Muscle layer of duodenum (tissue), 2 donors: ENCODE results near the gene PRSS53.

Experiments
- H3K27ac ChIP-seq: one replicate; pipeline ENCODE4 v1.7.0; 2013; ENCODE audit warnings: mild to moderate bottlenecking, low read length
- H3K27me3 ChIP-seq: one replicate; pipeline ENCODE4 v1.7.0; 2013; ENCODE audit warnings: low read depth, mild to moderate bottlenecking, control low read depth, low read length
- H3K36me3 ChIP-seq, 2 donors: one replicate each; pipeline ENCODE4 v1.7.0; 2013; ENCODE audit warnings: low read length in 2 of 2, control low read depth in 1 of 2, mild to moderate bottlenecking in 1 of 2; ENCODE audit not compliant: insufficient read depth in 2 of 2, control insufficient read depth in 1 of 2
- H3K4me1 ChIP-seq, 2 donors: one replicate each; pipeline ENCODE4 v1.7.0; 2013; ENCODE audit warnings: low read length in 2 of 2, mild to moderate bottlenecking in 2 of 2, control low read depth in 1 of 2, moderate library complexity in 1 of 2; ENCODE audit not compliant: insufficient read depth in 2 of 2, control insufficient read depth in 1 of 2
- H3K4me3 ChIP-seq, 2 donors: one replicate each; pipeline ENCODE4 v1.7.0; 2013; ENCODE audit warnings: low read length in 2 of 2, low read depth in 1 of 2, mild to moderate bottlenecking in 1 of 2
- H3K9me3 ChIP-seq, 2 donors: one replicate each; pipeline ENCODE4 v1.7.0; 2013; ENCODE audit warnings: low read length in 2 of 2, control low read depth in 1 of 2, mild to moderate bottlenecking in 1 of 2; ENCODE audit not compliant: control insufficient read depth in 1 of 2
- donor health status: healthy.

PRSS53 gene

DNA sequence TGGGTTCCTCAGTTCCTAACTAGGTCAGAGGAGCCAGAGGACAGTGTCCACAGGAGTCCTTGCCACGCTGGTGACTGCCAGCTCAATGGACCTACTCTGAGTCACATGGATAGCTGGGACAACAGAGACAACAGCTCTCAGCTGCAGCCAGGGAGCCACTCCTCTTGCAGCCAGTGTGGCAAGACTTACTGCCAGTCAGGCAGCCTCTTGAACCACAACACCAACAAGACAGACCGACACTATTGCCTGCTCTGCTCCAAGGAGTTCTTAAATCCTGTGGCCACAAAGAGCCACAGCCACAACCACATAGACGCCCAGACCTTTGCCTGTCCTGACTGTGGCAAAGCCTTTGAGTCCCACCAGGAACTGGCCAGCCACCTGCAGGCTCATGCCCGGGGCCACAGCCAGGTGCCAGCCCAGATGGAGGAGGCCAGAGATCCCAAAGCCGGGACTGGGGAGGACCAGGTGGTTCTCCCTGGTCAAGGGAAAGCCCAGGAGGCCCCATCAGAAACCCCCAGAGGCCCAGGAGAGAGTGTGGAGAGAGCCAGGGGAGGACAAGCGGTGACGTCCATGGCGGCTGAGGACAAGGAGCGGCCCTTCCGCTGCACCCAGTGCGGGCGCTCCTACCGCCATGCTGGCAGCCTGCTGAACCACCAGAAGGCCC lies 7.9 kb downstream of the PRSS53 start:
- Histone ChIP-seq H3K4me3 (no peak overlapping the region), H3K4me1 (peaks cover under 1 to 15% of the 10 kb centered on the region in 2 donors), H3K27ac (no peak overlapping the region), H3K9me3 (no peaks in the 10 kb centered on the region), H3K36me3 (peaks cover 30 to 86% of the 10 kb centered on the region in 2 donors), H3K27me3 (no peaks in the 10 kb centered on the region)

DNA sequence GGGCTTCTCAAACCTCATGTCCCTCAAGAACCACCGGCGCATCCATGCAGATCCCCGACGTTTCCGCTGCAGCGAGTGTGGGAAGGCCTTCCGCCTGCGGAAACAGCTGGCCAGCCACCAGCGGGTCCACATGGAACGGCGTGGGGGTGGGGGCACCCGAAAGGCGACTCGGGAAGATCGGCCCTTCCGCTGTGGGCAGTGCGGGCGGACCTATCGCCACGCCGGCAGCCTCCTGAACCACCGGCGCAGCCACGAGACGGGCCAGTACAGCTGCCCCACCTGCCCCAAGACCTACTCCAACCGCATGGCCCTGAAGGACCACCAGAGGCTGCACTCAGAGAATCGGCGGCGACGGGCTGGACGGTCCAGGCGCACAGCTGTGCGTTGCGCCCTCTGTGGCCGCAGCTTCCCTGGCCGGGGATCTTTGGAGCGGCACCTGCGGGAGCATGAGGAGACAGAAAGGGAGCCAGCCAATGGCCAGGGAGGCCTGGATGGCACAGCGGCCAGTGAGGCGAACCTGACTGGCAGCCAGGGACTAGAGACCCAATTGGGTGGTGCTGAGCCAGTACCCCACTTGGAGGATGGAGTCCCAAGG lies 8.6 kb downstream of the PRSS53 start:
- Histone ChIP-seq H3K36me3 (peaks cover 30 to 79% of the 10 kb centered on the region in 2 donors), H3K9me3 (no peaks in the 10 kb centered on the region), H3K4me1 (peaks cover 4 to 22% of the 10 kb centered on the region in 2 donors), H3K4me3 (no peak overlapping the region), H3K27me3 (no peaks in the 10 kb centered on the region), H3K27ac (no peak overlapping the region)

DNA sequence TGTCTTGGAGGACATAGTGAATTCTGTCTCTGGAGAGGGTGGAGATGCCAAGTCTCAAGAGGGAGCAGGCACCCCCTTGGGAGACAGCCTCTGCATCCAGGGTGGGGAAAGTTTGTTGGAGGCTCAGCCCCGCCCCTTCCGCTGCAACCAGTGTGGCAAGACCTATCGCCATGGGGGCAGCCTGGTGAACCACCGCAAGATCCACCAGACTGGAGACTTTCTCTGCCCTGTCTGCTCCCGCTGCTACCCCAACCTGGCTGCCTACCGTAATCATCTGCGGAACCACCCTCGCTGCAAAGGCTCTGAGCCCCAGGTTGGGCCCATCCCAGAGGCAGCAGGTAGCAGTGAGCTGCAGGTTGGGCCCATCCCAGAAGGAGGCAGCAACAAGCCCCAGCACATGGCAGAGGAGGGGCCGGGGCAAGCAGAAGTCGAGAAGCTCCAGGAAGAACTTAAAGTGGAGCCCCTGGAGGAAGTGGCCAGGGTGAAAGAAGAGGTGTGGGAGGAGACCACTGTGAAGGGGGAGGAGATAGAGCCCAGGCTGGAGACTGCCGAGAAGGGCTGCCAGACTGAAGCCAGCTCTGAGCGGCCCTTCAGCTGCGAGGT lies 9.3 kb downstream of the PRSS53 start:
- Histone ChIP-seq H3K27ac (no peak overlapping the region), H3K27me3 (no peaks in the 10 kb centered on the region), H3K9me3 (no peaks in the 10 kb centered on the region), H3K4me3 (no peak overlapping the region), H3K4me1 (peaks cover 4 to 29% of the 10 kb centered on the region in 2 donors), H3K36me3 (peaks cover 30 to 73% of the 10 kb centered on the region in 2 donors)

DNA sequence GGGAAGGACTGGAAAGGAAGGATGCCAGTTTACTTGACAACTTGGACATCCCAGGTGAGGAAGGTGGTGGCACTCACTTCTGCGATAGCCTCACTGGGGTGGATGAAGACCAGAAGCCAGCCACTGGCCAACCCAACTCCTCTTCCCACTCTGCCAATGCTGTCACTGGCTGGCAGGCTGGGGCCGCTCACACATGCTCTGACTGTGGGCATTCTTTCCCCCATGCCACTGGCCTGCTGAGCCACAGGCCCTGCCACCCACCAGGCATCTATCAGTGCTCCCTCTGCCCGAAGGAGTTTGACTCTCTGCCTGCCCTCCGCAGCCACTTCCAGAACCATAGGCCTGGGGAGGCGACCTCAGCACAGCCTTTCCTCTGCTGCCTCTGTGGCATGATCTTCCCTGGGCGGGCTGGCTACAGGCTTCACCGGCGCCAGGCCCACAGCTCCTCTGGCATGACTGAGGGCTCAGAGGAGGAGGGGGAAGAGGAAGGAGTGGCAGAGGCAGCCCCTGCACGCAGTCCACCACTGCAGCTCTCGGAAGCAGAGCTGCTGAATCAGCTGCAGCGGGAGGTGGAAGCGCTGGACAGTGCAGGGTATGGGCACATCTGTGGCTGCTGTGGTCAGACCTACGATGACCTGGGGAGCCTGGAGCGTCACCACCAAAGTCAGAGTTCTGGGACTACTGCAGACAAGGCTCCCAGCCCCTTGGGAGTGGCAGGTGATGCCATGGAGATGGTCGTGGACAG lies 10.0 kb downstream of the PRSS53 start:
- H3K4me1 ChIP-seq = peaks cover 4 to 30% of the 10 kb centered on the region in 2 donors
- no peaks in the 10 kb centered on the region for H3K9me3 ChIP-seq
- peaks cover 30 to 74% of the 10 kb centered on the region in 2 donors for H3K36me3 ChIP-seq
- no peaks in the 10 kb centered on the region for H3K27me3 ChIP-seq
- no peak overlapping the region for H3K27ac ChIP-seq
- no peak overlapping the region for H3K4me3 ChIP-seq

DNA sequence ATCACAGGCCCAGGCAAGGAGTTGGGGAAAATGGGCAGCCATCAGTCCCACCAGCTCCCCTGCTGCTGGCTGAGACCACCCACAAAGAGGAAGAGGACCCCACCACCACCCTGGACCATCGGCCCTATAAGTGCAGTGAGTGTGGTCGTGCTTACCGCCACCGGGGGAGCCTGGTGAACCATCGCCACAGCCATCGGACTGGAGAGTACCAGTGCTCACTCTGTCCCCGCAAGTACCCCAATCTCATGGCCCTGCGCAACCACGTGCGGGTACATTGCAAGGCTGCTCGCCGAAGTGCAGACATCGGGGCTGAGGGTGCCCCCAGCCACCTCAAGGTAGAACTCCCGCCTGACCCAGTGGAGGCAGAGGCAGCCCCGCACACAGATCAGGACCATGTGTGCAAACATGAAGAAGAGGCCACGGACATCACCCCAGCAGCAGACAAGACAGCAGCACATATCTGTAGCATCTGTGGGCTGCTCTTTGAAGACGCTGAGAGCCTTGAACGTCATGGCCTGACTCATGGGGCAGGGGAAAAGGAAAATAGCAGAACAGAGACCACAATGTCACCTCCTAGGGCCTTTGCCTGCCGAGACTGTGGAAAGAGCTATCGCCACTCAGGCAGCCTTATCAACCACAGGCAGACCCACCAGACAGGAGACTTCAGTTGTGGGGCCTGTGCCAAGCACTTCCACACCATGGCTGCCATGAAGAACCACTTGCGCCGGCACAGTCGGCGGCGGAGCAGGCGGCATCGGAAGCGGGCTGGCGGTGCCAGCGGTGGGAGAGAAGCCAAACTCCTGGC lies 10.9 kb downstream of the PRSS53 start:
- Histone ChIP-seq H3K36me3 (peaks cover 30 to 70% of the 10 kb centered on the region in 2 donors), H3K4me3 (no peak overlapping the region), H3K27me3 (no peaks in the 10 kb centered on the region), H3K27ac (no peak overlapping the region), H3K9me3 (no peaks in the 10 kb centered on the region), H3K4me1 (peaks cover 4 to 32% of the 10 kb centered on the region in 2 donors)

DNA sequence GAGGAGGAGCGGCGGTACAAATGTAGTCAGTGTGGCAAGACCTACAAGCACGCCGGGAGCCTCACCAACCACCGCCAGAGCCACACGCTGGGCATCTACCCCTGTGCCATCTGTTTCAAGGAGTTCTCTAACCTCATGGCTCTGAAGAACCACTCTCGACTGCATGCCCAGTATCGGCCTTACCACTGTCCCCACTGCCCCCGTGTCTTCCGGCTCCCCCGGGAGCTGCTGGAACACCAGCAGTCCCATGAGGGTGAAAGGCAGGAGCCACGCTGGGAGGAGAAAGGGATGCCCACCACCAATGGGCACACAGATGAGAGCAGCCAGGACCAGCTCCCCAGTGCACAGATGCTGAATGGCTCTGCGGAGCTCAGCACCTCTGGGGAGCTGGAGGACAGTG lies 11.7 kb downstream of the PRSS53 start:
- Histone ChIP-seq H3K4me3 (no peak overlapping the region), H3K27me3 (no peaks in the 10 kb centered on the region), H3K27ac (no peak overlapping the region), H3K36me3 (peaks cover 30 to 65% of the 10 kb centered on the region in 2 donors), H3K4me1 (peaks cover 11 to 36% of the 10 kb centered on the region in 2 donors), H3K9me3 (no peaks in the 10 kb centered on the region)

DNA sequence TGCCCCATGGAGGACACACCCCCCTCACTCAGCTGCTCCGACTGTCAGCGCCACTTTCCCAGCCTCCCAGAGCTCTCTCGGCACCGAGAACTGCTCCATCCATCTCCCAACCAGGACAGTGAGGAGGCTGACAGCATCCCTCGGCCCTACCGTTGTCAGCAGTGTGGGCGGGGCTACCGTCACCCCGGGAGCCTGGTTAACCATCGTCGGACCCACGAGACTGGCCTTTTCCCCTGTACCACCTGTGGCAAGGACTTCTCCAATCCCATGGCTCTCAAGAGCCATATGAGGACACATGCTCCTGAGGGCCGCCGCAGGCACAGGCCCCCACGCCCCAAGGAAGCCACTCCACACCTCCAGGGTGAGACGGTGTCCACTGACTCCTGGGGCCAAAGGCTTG lies 12.4 kb downstream of the PRSS53 start:
- Histone ChIP-seq H3K27me3 (no peaks in the 10 kb centered on the region), H3K4me1 (peaks cover 15 to 37% of the 10 kb centered on the region in 2 donors), H3K4me3 (no peak overlapping the region), H3K9me3 (no peaks in the 10 kb centered on the region), H3K27ac (no peak overlapping the region), H3K36me3 (peaks cover 30 to 59% of the 10 kb centered on the region in 2 donors)

DNA sequence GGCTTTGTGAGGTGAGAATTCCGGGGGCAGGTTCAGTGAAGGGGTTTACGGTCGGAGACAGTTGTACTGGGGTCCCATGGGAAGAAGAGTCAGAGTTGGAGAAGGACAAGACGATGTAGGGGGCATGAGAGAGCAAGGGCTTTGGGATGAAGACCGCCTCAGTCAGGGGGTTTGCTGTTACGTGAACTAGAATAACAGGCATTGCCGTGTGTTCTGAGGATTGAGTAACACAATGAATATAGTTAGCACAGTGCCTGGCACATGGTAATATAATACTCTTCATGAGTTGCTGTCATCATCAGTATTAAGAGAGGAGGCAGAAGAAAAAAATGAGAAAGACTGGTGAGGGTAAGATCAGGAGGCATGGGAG lies 13.9 kb downstream of the PRSS53 start:
- Histone ChIP-seq H3K4me1 (peaks cover 15 to 36% of the 10 kb centered on the region in 2 donors), H3K9me3 (no peaks in the 10 kb centered on the region), H3K4me3 (peak overlapping the region; percentile 99), H3K27me3 (no peaks in the 10 kb centered on the region), H3K27ac (peak overlapping the region; percentile 91), H3K36me3 (peaks cover 24 to 44% of the 10 kb centered on the region in 2 donors)

DNA sequence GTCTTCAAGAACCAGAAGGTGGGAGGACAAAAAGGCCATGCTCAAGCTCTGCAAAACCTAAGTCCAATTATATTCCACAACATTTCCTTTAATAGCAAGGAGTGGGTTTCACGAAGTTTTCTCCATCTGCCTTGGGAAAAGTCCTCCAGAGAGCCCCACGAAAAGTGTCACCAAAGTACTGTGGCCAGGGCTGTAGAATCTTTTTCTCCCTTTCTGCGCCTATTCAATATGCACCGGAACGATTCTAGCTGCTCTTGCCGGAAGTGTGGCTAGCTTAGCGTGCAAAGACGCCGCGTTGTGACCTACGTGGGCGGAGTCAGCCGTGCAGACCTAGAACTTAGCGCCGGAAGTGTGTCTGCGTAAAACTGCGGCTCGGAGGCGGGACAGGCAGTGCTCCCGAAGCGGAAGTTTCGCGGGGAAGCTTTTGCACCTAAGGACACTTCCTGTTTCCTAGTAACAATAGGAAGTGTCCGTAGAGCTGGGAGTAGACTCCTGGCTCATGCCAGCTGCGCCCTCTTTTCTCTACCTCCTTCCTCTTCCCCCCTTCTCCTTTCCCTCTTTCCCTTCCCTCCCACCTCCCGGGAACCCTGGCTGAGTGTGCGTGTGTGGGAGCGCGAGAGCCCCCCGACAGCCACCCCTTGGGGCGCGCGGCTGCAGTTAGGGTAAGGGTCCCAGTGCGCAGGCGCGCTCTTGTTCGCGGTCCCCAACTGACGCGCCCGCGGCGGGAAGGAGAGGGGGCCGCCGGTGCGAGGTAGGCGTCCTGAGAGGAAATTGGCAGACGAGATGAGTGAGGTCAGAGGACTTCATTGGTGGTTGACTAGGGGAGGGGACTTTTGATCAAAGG lies 14.6 kb downstream of the PRSS53 start, which contains the start of the genes ZNF646 and ZNF668:
TSS of gene ZNF646 (plus strand) at position 453 of the 844 bp plus-strand sequence. CDS start 1,903 bp downstream, outside the sequence.
TSS of gene ZNF668 (minus strand) at position 271 of the 844 bp plus-strand sequence. CDS start 9,781 bp downstream, outside the sequence.
- H3K36me3 ChIP-seq = peaks cover 19 to 38% of the 10 kb centered on the region in 2 donors
- H3K4me1 ChIP-seq = peaks cover 15 to 36% of the 10 kb centered on the region in 2 donors
- peak within 1 kb of the TSS; percentile 99 for H3K4me3 ChIP-seq
- peak within 1 kb of the TSS; percentile 91 for H3K27ac ChIP-seq
- H3K9me3 ChIP-seq = no peaks in the 10 kb centered on the region
- no peaks in the 10 kb centered on the region for H3K27me3 ChIP-seq
